HUES6 (cell line): ENCODE data around the gene HOXD10.

Experiments
- H3K27ac ChIP-seq: 2 replicates; pipeline ENCODE4 v1.7.0; 2013; ENCODE audit warnings: low read depth, mild to moderate bottlenecking, low read length, inconsistent platforms
- H3K27me3 ChIP-seq: 2 replicates; pipeline ENCODE4 v1.6.1; 2013; ENCODE audit warnings: low read length; ENCODE audit not compliant: control insufficient read depth, insufficient read depth
- H3K36me3 ChIP-seq: 2 replicates; pipeline ENCODE4 v1.6.1; 2013; ENCODE audit warnings: low read length; ENCODE audit not compliant: control insufficient read depth, insufficient read depth
- H3K4me1 ChIP-seq: 2 replicates; pipeline ENCODE4 v1.6.1; 2013; ENCODE audit warnings: low read length; ENCODE audit not compliant: control insufficient read depth, insufficient read depth
- H3K4me3 ChIP-seq: 2 replicates; pipeline ENCODE4 v1.5.1; 2013; ENCODE audit warnings: low read depth, low read length
- H3K9ac ChIP-seq: one replicate; pipeline ENCODE4 v1.6.1; 2013; ENCODE audit warnings: mild to moderate bottlenecking, low read length
- H3K9me3 ChIP-seq: 2 replicates; pipeline ENCODE4 v1.6.1; 2013; ENCODE audit warnings: low read depth, low read length; ENCODE audit not compliant: control insufficient read depth, insufficient read depth

Gene HOXD10

GRCh38 chr2:176159663-176160250, 43.2 kb downstream of the HOXD10 start:
- peaks cover 44% of the 10 kb centered on the region for H3K4me1 ChIP-seq
- no peaks in the 10 kb centered on the region for H3K9me3 ChIP-seq
- peak overlapping the region; percentile 27; the same call in 1 of the 2 replicates for H3K4me3 ChIP-seq
- H3K36me3 ChIP-seq: no peaks in the 10 kb centered on the region
- no peak overlapping the region for H3K27ac ChIP-seq
- peak overlapping the region; percentile 71 for H3K9ac ChIP-seq
- H3K27me3 ChIP-seq: peaks cover 100% of the 10 kb centered on the region

GRCh38 chr2:176160251-176160985, 43.8 kb downstream of the HOXD10 start:
- peak overlapping the region; percentile 27; the same call in 1 of the 2 replicates for H3K4me3 ChIP-seq
- no peaks in the 10 kb centered on the region for H3K36me3 ChIP-seq
- no peak overlapping the region for H3K27ac ChIP-seq
- peak overlapping the region; percentile 71 for H3K9ac ChIP-seq
- peaks cover 100% of the 10 kb centered on the region for H3K27me3 ChIP-seq
- H3K9me3 ChIP-seq: no peaks in the 10 kb centered on the region
- H3K4me1 ChIP-seq: peaks cover 43% of the 10 kb centered on the region

- Histone ChIP-seq H3K4me3 (peak overlapping the region; percentile 27; the same call in 1 of the 2 replicates), H3K27me3 (peaks cover 100% of the 10 kb centered on the region), H3K27ac (no peak overlapping the region), H3K4me1 (peaks cover 40% of the 10 kb centered on the region), H3K9ac (peak overlapping the region; percentile 43), H3K36me3 (no peaks in the 10 kb centered on the region), H3K9me3 (no peaks in the 10 kb centered on the region)
Measured at GRCh38 chr2:176160986-176161824, 44.6 kb downstream of the HOXD10 start.

- peak overlapping the region; percentile 53 for H3K9ac ChIP-seq
- H3K36me3 ChIP-seq: no peaks in the 10 kb centered on the region
- H3K9me3 ChIP-seq: no peaks in the 10 kb centered on the region
- peaks cover 40% of the 10 kb centered on the region for H3K4me1 ChIP-seq
- H3K4me3 ChIP-seq: no peak overlapping the region
- H3K27me3 ChIP-seq: peaks cover 100% of the 10 kb centered on the region
- no peak overlapping the region for H3K27ac ChIP-seq
Measured at GRCh38 chr2:176161825-176162626, 45.4 kb downstream of the HOXD10 start.

- Histone ChIP-seq H3K27me3 (peaks cover 100% of the 10 kb centered on the region), H3K4me1 (peaks cover 40% of the 10 kb centered on the region), H3K9ac (no peak overlapping the region), H3K36me3 (no peaks in the 10 kb centered on the region), H3K9me3 (no peaks in the 10 kb centered on the region), H3K4me3 (no peak overlapping the region), H3K27ac (no peak overlapping the region)
Measured at GRCh38 chr2:176162911-176163671, 46.5 kb downstream of the HOXD10 start.

- no peak overlapping the region for H3K27ac ChIP-seq
- no peaks in the 10 kb centered on the region for H3K9me3 ChIP-seq
- H3K36me3 ChIP-seq: no peaks in the 10 kb centered on the region
- H3K4me1 ChIP-seq: peaks cover 40% of the 10 kb centered on the region
- H3K9ac ChIP-seq: no peak overlapping the region
- no peak overlapping the region for H3K4me3 ChIP-seq
- H3K27me3 ChIP-seq: peaks cover 100% of the 10 kb centered on the region
Measured at GRCh38 chr2:176163672-176164056, 47.1 kb downstream of the HOXD10 start.

GRCh38 chr2:176164201-176164600, 47.6 kb downstream of the HOXD10 start:
- Histone ChIP-seq H3K27me3 (peaks cover 100% of the 10 kb centered on the region), H3K4me1 (peaks cover 39% of the 10 kb centered on the region), H3K4me3 (peak overlapping the region; percentile 28; the same call in 1 of the 2 replicates), H3K27ac (no peak overlapping the region), H3K9me3 (no peaks in the 10 kb centered on the region), H3K36me3 (no peaks in the 10 kb centered on the region), H3K9ac (no peak overlapping the region)

- Histone ChIP-seq H3K36me3 (no peaks in the 10 kb centered on the region), H3K27me3 (peaks cover 100% of the 10 kb centered on the region), H3K4me3 (peak overlapping the region; percentile 28), H3K4me1 (peaks cover 34% of the 10 kb centered on the region), H3K27ac (no peak overlapping the region), H3K9me3 (no peaks in the 10 kb centered on the region), H3K9ac (no peak overlapping the region)
Measured at GRCh38 chr2:176164611-176165369, 48.2 kb downstream of the HOXD10 start.

GRCh38 chr2:176165370-176166050, 48.9 kb downstream of the HOXD10 start:
- Histone ChIP-seq H3K9me3 (no peaks in the 10 kb centered on the region), H3K4me3 (peak overlapping the region; percentile 28), H3K4me1 (peaks cover 26% of the 10 kb centered on the region), H3K36me3 (no peaks in the 10 kb centered on the region), H3K9ac (no peak overlapping the region), H3K27me3 (peaks cover 100% of the 10 kb centered on the region), H3K27ac (no peak overlapping the region)
